Stimulated activated CD4-positive, alpha-beta T cell treated with anti-CD3 and anti-CD28 coated beads, TNF-alpha, amount 100 ng/mL, for 1 hour (primary cell): Measurements from ENCODE around the gene ADGRG4.
"Not testable (repeated sequence)": the region's sequence is repeated elsewhere in the genome, so short reads cannot be mapped to it uniquely, and the experiment has no call there.

ENCODE experiments used
- DNase-seq, 3 donors: peaks; one replicate each; pipeline ENCODE4 v3.0.0-alpha.2; 2020; ENCODE audit warnings: low read depth in 3 of 3, low spot score in 1 of 3

The ADGRG4 gene, protein sequence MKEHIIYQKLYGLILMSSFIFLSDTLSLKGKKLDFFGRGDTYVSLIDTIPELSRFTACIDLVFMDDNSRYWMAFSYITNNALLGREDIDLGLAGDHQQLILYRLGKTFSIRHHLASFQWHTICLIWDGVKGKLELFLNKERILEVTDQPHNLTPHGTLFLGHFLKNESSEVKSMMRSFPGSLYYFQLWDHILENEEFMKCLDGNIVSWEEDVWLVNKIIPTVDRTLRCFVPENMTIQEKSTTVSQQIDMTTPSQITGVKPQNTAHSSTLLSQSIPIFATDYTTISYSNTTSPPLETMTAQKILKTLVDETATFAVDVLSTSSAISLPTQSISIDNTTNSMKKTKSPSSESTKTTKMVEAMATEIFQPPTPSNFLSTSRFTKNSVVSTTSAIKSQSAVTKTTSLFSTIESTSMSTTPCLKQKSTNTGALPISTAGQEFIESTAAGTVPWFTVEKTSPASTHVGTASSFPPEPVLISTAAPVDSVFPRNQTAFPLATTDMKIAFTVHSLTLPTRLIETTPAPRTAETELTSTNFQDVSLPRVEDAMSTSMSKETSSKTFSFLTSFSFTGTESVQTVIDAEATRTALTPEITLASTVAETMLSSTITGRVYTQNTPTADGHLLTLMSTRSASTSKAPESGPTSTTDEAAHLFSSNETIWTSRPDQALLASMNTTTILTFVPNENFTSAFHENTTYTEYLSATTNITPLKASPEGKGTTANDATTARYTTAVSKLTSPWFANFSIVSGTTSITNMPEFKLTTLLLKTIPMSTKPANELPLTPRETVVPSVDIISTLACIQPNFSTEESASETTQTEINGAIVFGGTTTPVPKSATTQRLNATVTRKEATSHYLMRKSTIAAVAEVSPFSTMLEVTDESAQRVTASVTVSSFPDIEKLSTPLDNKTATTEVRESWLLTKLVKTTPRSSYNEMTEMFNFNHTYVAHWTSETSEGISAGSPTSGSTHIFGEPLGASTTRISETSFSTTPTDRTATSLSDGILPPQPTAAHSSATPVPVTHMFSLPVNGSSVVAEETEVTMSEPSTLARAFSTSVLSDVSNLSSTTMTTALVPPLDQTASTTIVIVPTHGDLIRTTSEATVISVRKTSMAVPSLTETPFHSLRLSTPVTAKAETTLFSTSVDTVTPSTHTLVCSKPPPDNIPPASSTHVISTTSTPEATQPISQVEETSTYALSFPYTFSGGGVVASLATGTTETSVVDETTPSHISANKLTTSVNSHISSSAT (N-terminal part only)

DNA sequence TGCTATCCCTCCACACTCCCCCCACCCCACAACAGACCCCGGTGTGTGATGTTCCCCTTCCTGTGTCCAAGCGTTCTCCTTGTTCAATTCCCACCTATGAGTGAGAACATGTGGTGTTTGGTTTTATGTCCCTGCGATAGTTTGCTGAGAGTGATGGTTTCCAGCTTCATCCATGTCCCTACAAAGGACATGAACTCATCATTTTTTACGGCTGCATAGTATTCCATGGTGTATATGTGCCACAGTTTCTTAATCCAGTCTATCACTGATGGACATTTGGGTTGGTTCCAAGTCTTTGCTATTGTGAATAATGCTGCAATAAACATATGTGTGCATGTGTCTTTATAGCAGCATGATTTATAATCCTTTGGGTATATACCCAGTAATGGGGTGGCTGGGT, at the start of gene ADGRG4:
TSS of gene ADGRG4 (plus strand) at position 243 of the 400 bp plus-strand sequence. CDS start 7,815 bp downstream, outside the sequence.
- DNase-seq = not testable (repeated sequence)

DNA sequence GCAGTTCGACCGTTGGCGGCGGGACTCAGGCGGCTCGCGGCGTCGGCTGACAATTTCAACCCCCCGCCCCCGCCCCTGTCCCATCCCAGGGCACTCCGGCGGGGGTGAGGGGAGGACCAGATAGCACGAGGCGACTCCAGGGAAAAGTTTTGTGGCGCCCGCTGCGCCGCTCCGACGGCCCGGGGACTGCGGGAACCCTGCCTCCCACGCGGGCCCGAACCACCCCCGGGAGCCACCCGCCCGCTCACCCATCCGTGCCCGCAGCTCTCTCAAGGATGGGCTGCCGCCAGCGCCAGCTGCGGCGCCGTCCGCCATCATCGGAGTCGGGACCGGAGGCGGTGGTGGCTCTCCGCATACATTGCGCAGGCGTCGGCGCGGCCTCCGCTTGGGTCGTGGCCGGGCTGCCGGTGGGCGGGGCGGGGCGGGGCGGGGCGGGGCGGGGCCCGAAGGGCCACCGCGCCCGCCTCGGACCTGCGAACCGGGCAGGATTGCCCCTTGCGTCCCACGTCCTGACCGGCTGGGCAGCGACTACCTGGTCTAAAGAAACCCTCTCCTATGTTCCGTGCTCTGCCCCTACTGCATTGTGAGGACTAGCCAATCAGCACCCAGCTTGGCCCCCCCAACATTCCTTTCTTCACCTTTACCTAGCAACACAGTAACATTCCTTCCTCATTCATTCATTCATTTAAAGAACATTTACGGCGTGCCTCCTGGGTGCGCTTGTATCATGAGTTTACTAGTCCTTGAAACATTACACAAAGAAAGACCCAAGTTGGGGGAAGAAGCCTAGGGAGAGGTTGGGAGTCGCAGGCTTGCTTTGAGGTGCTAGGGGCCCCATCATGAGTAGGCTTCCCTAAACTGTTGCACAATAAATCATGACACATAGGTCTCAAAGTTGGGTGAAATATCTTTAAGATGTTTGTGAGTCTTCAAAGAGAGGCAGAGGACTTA, 49.4 kb upstream of the ADGRG4 start, which contains the start of gene MAP7D3:
TSS of gene MAP7D3 (minus strand) at position 360 of the 951 bp plus-strand sequence. CDS start at position 318, 42 bp downstream.
- DNase-seq = peak; percentile 28 to 38 (median 31)

DNA sequence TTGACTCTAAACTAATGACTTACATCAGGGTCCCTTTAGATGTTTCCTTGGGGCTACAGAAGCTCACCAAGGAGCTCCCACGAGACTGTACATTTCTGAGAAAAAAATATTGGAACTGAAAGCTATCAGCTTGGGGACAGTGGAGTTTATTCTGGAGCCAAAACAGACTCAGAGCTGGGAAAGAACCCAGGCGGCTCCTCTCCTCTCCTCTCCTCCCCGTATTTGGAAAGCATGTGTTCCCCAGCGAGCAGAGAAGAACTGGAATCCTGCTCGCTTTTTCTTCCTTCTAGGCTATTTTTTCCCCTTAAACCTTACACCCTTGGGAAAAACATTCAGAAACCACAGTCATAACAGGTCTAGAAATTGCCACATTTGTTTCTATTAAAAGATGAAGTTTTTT, 45.2 kb upstream of the ADGRG4 start:
- no peak for DNase-seq

DNA sequence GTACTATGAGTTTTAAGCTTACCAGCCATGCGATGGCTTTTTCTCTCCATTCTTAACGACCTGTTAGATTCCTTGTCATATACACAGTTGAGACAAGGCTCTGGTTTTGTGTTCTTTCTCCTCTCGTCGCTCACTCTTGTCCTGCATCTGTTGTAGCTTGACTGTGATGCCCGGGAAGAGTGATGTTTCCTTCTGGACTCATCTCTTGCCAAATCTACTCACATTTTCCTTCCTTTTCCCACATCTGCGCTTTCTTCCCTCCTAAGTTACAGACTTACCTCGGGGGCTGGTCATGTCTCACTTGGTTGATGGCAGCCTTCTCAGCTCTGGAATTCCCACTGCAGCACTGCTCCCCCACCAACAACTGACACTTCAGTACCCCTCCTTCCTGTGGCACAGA, 44.7 kb upstream of the ADGRG4 start:
- no peak for DNase-seq

- no peak for DNase-seq
Observed at GRCh38 chrX:136258951-136259350, 41.8 kb upstream of the ADGRG4 start.

DNA sequence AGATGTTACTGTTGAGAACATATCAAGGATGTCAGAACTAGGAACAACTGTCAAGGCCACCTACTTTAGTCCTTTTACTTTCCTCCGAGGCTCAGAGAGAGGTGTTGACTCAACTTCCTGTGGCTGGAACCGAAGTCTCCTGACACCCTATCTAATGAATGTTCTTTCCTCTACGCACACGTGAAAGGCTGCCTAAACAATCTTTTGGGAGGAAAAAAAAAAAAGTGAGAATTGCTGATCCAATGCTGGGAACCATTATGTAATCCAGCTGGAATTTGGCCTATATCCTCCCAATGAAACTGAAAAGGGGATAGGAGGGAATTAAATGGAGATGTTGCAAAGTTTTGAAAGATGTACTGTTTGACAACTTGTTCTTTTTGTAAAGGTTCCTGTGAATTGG, 41.2 kb upstream of the ADGRG4 start:
- no peak for DNase-seq

DNA sequence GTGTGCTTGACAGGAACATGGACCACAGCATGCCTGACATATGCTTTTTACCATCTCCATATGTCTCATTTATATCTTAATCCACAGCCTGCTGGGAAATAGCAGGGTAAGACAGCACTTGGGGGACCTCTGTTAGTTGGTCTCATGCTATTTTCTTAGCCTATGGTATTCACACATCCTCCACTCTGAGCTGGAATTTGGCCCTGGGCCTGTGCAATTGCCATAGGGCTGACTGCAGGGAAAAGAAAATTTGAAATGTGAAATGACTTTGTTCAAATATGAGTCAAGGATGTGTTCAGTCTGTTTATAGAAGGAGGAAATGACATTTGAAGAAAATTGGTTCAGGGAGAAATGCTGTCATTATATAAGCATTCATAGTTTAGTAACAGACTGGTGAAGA, 40.0 kb upstream of the ADGRG4 start:
- DNase-seq = no peak

DNA sequence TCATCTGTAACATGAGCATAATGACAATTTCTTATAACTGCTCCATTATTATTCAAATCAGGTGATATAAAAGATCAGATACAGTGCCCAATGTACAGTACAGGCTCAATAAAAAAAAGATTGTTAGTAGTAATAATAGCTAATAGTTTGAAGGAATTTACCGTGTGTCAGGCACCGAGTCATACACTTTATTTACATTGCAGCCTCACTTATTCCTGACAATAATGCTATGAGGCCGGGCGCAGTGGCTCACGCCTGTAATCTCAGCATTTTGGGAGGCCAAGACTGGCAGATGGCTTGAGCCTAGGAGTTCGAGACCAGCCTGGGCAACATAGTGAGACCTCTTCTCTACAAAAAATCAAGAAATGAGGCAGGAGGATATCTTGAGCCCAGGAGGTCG, 39.4 kb upstream of the ADGRG4 start:
- DNase-seq = no peak

GRCh38 chrX:136262243-136262642, 38.5 kb upstream of the ADGRG4 start:
- no peak for DNase-seq

DNA sequence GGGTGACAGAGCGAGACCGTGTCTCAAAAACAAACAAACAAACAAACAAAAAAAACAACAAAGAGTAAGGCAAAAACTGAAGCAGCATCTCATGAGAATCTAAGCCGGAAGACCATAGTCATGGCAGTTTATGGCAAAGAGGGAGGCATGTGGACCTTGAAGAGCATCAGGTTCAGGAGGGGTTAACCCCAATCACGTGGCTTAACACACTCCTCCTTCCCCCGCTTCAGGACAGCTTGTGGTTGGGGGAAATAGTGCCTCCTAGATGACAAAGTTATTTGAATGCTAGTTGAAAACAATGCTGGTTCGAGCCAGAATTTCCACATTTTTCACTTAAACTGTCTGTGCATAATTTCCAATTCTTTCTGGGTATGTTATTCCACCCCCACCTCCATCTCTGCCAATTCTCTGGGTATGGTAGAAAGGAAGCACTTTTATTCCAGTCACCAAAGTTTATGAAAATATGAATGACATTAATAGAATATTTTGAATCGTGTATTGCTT, 37.9 kb upstream of the ADGRG4 start:
- no peak for DNase-seq

- DNase-seq = no peak
Observed at GRCh38 chrX:136266828-136267227, 33.9 kb upstream of the ADGRG4 start.

DNA sequence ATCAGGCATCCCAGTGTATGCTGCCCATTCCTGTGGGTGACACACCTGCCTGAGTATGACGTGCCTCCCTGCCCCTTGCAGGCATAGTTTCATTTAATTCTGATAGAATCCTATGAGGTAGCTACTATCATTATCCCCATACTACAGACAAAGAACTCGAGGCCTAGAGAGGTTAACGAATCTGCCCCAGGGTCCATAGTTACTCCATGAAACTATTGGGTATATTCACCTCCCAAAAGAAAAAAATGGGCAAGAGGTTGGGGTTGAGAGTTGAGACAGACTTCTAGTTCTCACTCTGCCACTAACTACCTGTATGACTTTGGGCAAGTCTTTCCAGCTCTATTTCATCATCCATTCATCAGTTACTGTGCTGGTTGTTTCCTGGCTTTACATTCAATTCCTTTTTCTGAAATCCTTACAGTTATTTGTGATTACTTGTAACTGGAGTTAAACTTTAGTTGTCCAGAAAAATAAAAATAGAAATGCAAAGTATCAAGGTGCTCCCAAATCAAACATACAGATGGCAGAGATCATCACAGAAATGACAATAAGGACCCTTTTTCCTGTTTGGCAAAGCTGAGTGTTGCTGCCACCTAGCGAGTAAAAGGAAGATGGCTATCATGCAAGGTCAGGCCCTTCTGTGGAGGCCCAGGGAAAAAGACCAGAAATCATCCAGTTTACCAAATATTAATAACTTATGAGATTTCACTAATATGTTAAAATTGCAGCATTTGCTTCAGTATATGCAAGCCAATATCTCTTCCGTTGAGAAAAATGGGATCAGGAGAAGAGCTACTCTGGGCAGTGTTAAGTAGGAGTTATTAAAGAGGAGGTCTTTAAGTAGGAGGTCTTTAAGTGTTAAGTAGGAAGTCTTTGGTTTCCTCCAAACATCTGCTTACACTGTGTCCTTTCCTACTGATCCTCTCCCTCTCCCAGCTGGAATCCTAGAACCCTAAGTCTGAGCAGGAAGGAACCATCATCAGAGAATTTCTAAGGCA, 32.4 kb upstream of the ADGRG4 start:
- DNase-seq = peak in 2 of 3 donors; percentile 1 to 13

GRCh38 chrX:136269921-136270320, 30.8 kb upstream of the ADGRG4 start:
- DNase-seq = no peak

DNA sequence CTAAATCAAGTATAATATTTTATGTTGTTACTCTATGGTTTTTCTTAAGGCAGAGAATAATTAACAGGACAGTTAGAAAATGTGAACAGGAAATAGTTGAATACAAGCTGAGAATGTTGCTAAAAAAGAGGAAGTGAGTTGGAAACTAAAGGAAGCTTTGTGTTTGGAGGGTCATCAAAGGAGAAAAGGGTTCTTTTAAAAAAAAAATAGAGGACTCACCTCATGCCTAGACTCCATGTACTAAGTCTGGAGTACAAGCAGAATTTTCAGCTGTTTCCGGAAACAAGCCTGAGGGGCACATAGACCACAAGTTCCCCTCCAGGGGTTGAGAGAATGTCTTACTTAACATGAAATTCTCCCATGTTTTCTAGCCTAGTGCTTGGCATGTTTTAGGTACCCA, 29.5 kb upstream of the ADGRG4 start:
- no peak for DNase-seq

GRCh38 chrX:136272325-136272724, 28.4 kb upstream of the ADGRG4 start:
- no peak for DNase-seq

- DNase-seq = no peak
Observed at GRCh38 chrX:136273986-136274385, 26.8 kb upstream of the ADGRG4 start.

DNA sequence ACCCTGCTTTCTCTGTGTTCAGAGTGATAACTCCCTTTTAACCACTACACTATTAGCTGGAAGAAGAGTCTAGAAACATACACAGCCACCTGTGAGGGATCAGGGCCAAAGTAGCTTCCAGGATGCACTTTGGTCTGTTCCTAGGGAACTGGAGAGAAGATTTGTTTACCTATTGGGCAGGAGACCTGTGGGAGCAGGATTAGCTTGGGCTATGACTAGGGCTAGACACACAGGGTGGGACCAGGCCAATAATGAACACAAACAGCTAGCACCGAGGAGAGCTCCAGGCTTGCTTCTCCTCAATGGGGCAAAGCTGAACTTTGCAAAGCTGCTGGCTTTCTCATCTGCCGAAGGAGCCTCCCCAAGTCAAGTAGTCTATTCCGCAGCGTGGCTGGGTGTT, 25.2 kb upstream of the ADGRG4 start:
- no peak for DNase-seq

DNA sequence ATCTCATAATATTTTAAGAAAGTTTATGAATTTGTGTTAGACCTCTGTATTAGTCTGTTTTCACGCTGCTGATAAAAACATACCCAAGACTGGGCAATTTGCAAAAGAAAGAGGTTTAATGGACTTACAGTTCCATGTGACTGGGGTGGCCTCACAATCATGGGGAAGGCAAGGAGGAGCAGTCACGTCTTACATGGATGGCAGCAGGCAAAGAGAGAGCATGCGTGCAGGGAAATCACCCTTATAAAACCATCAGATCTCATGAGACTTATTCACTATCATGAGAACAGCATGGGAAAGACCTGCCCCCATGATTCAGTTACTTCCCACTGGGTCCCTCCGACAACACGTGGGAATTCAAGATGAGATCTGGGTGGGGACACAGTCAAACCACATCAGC, 14.4 kb upstream of the ADGRG4 start:
- not testable (repeated sequence) for DNase-seq

DNA sequence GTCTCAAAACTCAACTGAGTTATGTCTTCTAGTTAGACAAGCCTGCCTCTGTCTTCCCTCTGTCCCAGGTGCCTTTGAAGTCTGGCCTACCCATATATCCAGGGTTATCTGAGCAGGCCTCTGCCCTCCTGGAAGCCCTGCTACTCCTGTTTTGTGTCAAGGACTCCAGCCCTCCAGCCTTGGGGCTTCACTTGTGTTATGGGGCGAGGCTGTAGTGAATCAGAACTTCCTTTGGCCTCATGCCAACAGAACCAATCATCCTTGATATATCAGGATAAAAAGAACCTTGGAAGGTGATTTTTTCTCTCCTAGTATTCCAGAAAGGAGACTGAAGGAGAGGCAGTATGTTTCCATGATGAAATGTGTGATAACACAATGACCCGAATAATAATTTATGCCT, 8.9 kb upstream of the ADGRG4 start:
- DNase-seq = no peak
